HG03097 (cell line): ENCODE results near the gene GSTM2.

Source experiments
- ATAC-seq: cut with Tn5 transposase; IDR thresholded peaks from one replicate; pipeline ENCODE4 v1.9.1; 2021; ENCODE audit not compliant: unreplicated experiment, low FRiP score

The GSTM2 gene

GRCh38 chr1:109712321-109712864, 44.5 kb downstream of the GSTM2 start:
- ATAC-seq: no peak

- ATAC-seq: no peak
Observed at GRCh38 chr1:109713636-109714035, 45.8 kb downstream of the GSTM2 start.

- ATAC-seq: no peak
Observed at GRCh38 chr1:109714661-109715372, 47.0 kb downstream of the GSTM2 start.

- no peak for ATAC-seq
Observed at GRCh38 chr1:109716121-109716520, 48.3 kb downstream of the GSTM2 start.

GRCh38 chr1:109716570-109717090, 48.8 kb downstream of the GSTM2 start:
- ATAC-seq: no peak

- ATAC-seq: no peak
Observed at GRCh38 chr1:109717729-109718128, 49.9 kb downstream of the GSTM2 start.

GRCh38 chr1:109718495-109718894, 50.6 kb downstream of the GSTM2 start:
- no peak for ATAC-seq

- no peak for ATAC-seq
Observed at GRCh38 chr1:109719337-109719837, 51.5 kb downstream of the GSTM2 start.

- no peak for ATAC-seq
Observed at GRCh38 chr1:109721042-109721441, 53.2 kb downstream of the GSTM2 start.

GRCh38 chr1:109721971-109722370, 54.1 kb downstream of the GSTM2 start:
- no peak for ATAC-seq

- ATAC-seq: no peak
Observed at GRCh38 chr1:109722908-109723691, 55.2 kb downstream of the GSTM2 start.
